Testis (tissue), 2 donors: ENCODE measurements around the gene PTRH1.

ENCODE experiments used
- POLR2A ChIP-seq: fragments of 450-650 bp; IDR thresholded peaks from one replicate; pipeline ENCODE4 v1.6.1; 2017; ENCODE audit warnings: antibody characterized with exemption, mild to moderate bottlenecking, moderate library complexity
- TF ChIP-seq, protein P1 (sequence below), 3 experiments: fragments of 450-650 bp in 2 of 3; fragments of 200-600 bp in 1 of 3; sonication (generic) in 1 of 3; IDR thresholded peaks; one replicate each; pipeline ENCODE4 v1.5.1; 2016 to 2019; ENCODE audit warnings: antibody characterized with exemption in 3 of 3, mild to moderate bottlenecking in 2 of 3, moderate library complexity in 1 of 3

- TF ChIP-seq, protein P1, sequence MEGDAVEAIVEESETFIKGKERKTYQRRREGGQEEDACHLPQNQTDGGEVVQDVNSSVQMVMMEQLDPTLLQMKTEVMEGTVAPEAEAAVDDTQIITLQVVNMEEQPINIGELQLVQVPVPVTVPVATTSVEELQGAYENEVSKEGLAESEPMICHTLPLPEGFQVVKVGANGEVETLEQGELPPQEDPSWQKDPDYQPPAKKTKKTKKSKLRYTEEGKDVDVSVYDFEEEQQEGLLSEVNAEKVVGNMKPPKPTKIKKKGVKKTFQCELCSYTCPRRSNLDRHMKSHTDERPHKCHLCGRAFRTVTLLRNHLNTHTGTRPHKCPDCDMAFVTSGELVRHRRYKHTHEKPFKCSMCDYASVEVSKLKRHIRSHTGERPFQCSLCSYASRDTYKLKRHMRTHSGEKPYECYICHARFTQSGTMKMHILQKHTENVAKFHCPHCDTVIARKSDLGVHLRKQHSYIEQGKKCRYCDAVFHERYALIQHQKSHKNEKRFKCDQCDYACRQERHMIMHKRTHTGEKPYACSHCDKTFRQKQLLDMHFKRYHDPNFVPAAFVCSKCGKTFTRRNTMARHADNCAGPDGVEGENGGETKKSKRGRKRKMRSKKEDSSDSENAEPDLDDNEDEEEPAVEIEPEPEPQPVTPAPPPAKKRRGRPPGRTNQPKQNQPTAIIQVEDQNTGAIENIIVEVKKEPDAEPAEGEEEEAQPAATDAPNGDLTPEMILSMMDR (IDR thresholded peaks at IDR 0.05): no peak
- TF ChIP-seq POLR2A: no peak
Observed at GRCh38 chr9:127693697-127694096, 21.8 kb downstream of the PTRH1 start.
